Measurements from ENCODE around the gene YIF1B.
A peak's percentile ranks its signal among the peaks of the same experiment; 100 is the strongest.
"Not testable (repeated sequence)": the region's sequence is repeated elsewhere in the genome, so short reads cannot be mapped to it uniquely, and the experiment has no call there.

Gene YIF1B

DNA sequence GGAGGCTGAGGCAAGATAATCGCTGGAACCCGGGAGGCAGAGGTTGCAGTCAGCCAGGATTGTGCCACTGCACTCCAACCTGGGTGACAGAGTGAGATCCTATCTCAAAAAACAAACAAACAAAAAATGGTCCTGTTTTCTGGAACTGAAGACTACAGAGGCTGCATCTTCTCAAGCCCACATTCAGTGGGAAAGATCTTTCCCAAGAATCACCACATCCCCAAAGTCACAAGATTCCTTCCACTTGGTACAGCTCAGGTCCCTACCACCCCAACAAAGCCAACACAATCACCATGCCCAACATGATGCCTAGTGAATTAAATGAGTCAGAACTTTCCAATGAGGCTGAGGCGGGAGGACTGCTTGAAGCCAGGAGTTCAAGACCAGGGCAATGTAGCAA lies 35.1 kb upstream of the YIF1B start:
- TF ChIP-seq POLR2A (IDR thresholded peaks at IDR 0.05; ENCODE audit: low read depth, low read length) = no peak
- FAIRE-seq (no peak), DNase-seq (ENCODE audit: insufficient read length, low spot score) (no peak)

DNA sequence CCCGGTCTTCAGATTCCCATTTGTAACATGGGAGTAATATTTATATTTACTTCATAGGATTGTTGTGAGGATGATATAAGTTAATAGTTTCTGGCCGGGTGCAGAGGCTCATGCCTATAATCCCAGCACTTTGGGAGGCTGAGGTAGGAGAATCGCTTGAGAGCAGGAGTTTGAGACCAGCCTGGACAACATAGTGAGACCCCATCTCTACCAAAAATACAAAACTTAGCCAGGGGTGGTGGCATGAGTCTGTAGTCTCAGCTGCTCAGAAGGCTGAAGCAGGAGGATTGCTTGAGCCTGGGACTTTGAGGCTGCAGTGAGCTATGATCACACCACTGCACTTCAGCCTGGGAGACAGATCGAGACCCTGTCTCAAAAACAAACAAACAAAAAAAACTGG lies 31.1 kb upstream of the YIF1B start:
- FAIRE-seq = no peak
- TF ChIP-seq POLR2A (IDR thresholded peaks at IDR 0.05; ENCODE audit: low read depth, low read length) = no peak
- no peak for DNase-seq (ENCODE audit: insufficient read length, low spot score)

DNA sequence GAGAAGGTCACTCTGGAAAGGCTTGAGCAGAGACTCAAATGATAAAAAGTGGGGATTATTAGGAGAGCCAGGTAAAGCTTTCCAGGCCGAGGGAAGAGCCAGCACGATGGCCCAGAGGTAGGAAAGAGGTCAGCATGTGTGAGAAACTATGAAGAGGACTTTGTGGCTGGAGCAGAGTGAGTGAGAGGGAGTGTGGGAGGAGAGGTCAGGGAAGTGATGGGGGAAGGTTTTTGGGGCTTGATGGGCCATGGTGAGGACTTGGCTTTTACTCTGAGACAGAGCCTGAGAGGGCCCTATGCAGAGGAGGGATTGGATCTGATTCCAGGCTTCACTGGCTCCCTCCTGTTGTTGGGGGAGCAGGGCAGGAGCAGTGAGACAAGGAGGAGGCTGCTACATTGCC lies 25.2 kb upstream of the YIF1B start:
- DNase-seq (ENCODE audit: insufficient read length, low spot score) (no peak), FAIRE-seq (no peak)
- no peak for TF ChIP-seq POLR2A (IDR thresholded peaks at IDR 0.05; ENCODE audit: low read depth, low read length)

DNA sequence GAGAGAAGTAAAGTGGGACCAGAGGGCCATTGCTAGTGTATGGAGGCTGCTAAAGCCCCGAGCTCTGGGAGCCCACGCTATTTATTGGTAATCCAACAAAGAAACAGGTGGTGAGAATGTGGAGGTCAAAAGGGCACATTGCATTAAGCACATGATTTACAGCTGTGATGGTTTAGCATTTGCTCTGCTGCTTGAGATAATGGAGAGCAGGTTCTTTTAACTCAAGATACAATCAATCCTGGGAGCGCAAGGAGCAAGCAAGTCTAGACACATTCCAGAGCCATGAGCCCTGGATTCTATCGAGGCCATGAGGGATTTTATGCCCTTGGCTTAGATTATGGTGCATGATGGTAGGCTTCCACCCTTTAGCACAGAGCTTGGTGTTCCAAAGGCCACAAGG lies 23.3 kb upstream of the YIF1B start:
- not testable (repeated sequence) for DNase-seq (ENCODE audit: insufficient read length, low spot score); FAIRE-seq

- TF ChIP-seq POLR2A (IDR thresholded peaks at IDR 0.05; ENCODE audit: low read depth, low read length) = no peak
- FAIRE-seq = no peak
- no peak for DNase-seq (ENCODE audit: insufficient read length, low spot score)
Observed at GRCh38 chr19:38337360-38337653, 21.6 kb upstream of the YIF1B start.

DNA sequence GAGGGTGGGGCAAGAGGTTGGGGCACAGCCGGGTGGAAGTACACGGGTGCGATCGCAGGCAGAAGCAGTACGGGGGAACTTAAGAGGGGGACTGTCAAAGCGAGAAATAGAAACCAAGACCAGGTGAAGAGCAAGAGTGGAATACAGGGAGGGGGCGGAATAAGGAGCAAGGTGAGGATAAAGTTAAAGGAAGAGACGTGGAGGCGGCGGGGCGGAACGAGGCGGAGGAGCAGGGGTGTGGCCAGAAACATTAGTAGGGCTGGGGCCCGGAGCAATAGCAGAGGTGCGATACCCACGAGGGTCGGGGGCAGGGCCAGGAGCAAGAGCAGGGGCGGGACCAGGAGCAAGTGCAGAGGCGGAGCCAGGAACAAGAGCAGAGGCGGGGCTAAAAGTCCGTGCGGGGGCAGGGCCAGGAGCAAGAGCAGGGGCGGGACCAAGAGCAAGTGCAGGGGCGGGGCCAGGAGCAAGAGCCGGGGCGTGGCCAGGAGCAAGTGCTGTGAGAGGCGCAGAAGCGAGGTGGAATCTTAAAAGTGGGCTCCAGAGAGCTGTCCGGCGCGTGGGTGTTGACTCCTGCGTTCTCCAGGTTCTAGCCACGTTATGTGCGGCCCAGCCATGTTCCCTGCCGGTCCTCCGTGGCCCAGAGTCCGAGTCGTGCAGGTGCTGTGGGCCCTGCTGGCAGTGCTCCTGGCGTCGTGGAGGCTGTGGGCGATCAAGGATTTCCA lies 21.1 kb upstream of the YIF1B start:
- DNase-seq (ENCODE audit: insufficient read length, low spot score) (peak; percentile 92), FAIRE-seq (peak; percentile 71)
- no peak for TF ChIP-seq POLR2A (IDR thresholded peaks at IDR 0.05; ENCODE audit: low read depth, low read length)

DNA sequence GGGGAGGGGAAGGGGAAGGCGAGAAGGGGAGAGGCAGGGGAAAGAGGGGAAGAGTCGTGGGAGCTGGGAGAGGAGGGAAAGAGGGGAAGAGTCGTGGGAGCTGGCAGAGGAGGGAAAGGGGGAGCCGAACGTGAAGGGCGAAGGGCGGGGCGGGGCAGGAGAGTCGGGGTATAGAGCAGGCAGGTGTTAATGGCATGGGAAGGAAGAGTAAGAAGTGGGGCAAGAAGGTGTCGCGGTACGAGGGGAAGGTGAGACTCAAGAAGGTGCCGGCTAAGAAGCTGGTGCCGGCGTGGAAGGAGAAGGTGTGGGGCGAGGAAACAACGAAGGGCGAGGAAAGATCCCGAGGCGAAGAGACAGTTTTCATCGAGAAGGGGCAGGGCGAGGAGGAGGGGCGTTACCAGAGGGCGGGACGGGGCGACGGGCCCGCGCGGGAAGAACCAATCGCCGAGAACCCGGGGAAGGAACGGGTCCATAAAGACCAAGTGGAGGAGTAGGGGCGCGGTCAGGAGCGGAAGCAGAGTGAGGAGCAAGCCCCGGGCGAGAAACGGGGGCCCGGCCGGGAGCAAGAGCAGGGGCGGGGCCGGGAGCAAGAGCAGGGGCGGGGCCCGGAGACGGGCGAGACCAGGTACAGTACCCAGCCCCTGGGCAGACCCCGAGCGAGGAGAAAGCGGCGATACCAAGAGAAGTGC lies 20.3 kb upstream of the YIF1B start:
- DNase-seq (ENCODE audit: insufficient read length, low spot score) (peak; percentile 99), FAIRE-seq (peak; percentile 50)
- TF ChIP-seq POLR2A (IDR thresholded peaks at IDR 0.05; ENCODE audit: low read depth, low read length) = 0 out of 2 replicates have a peak, but pooled peaks have one; percentile 31

- FAIRE-seq = no peak
- no peak for TF ChIP-seq POLR2A (IDR thresholded peaks at IDR 0.05; ENCODE audit: low read depth, low read length)
- DNase-seq (ENCODE audit: insufficient read length, low spot score) = no peak
Observed at GRCh38 chr19:38333245-38333644, 17.5 kb upstream of the YIF1B start.

- DNase-seq (ENCODE audit: insufficient read length, low spot score) (no peak), FAIRE-seq (no peak)
- TF ChIP-seq POLR2A (IDR thresholded peaks at IDR 0.05; ENCODE audit: low read depth, low read length) = no peak
Observed at GRCh38 chr19:38331728-38332127, 16.0 kb upstream of the YIF1B start.

DNA sequence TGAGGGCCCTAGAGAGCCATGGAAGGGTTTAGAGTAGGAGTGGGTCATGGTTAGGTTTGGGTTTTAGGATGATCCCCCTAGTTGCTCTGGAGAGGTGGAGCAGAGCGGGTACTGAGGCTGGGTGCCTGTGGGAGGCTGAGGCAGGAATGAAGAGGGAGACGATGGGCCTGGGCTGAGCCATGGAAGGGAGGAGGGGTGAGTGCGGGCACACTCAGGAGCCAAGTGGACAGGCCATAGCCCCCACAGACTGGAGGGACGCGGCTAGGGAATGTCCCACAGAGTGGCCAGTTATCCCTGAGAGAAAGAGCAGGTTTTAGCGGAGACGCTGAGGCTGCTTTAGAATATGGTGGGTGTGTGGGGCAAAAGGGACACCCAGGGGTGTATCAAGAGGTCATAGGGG lies 13.9 kb upstream of the YIF1B start:
- TF ChIP-seq POLR2A (IDR thresholded peaks at IDR 0.05; ENCODE audit: low read depth, low read length) = no peak
- FAIRE-seq = no peak
- no peak for DNase-seq (ENCODE audit: insufficient read length, low spot score)

GRCh38 chr19:38326591-38326990 lies 10.8 kb upstream of the YIF1B start:
- no peak for TF ChIP-seq POLR2A (IDR thresholded peaks at IDR 0.05; ENCODE audit: low read depth, low read length)
- FAIRE-seq (no peak), DNase-seq (ENCODE audit: insufficient read length, low spot score) (no peak)

GRCh38 chr19:38324431-38324830 lies 8.7 kb upstream of the YIF1B start:
- FAIRE-seq (no peak), DNase-seq (ENCODE audit: insufficient read length, low spot score) (no peak)
- TF ChIP-seq POLR2A (IDR thresholded peaks at IDR 0.05; ENCODE audit: low read depth, low read length) = no peak

- TF ChIP-seq POLR2A (IDR thresholded peaks at IDR 0.05; ENCODE audit: low read depth, low read length) = no peak
- FAIRE-seq = no peak
- DNase-seq (ENCODE audit: insufficient read length, low spot score) = no peak
Observed at GRCh38 chr19:38323291-38323690, 7.5 kb upstream of the YIF1B start.

GRCh38 chr19:38321646-38322196 lies 6.0 kb upstream of the YIF1B start:
- DNase-seq (ENCODE audit: insufficient read length, low spot score) (no peak), FAIRE-seq (no peak)
- TF ChIP-seq POLR2A (IDR thresholded peaks at IDR 0.05; ENCODE audit: low read depth, low read length) = no peak

DNA sequence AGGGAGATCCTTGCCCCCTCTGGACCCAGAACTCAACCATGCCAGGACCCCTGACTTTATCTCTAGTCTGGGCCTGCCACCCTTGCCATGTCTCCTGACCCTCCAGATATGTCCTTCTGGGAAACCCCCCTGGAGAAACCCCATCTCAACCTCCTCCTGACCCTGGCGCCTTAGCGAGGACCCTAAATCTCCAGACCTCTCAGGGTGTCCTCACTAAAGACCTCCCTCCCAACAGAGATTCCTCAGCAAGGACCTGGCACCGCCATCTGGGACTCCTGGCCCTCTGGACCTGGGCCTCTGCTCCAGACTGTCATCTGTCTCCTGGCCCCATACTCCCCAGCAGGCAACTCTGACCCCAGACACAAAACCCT lies 5.2 kb upstream of the YIF1B start:
- no peak for TF ChIP-seq POLR2A (IDR thresholded peaks at IDR 0.05; ENCODE audit: low read depth, low read length)
- FAIRE-seq = no peak
- DNase-seq (ENCODE audit: insufficient read length, low spot score) = no peak
